HEK293 (cell line): ENCODE measurements around the gene HAUS1.
A peak's percentile ranks its signal among the peaks of the same experiment; 100 is the strongest.
"Not testable (repeated sequence)": the region's sequence is repeated elsewhere in the genome, so short reads cannot be mapped to it uniquely, and the experiment has no call there.

Experiments used
- CTCF ChIA-PET: fragments of 350-600 bp; formaldehyde crosslinking; extraction: SDS; loops from one replicate; lab custom pipeline; 2021; ENCODE audit warnings: antibody characterized with exemption; lab: Yijun Ruan, JAX
- POLR2A ChIA-PET: fragments of 300-600 bp; formaldehyde crosslinking; extraction: SDS; loops from one replicate; lab custom pipeline; 2020; ENCODE audit warnings: antibody characterized with exemption, inconsistent platforms; lab: Yijun Ruan, JAX
- H3K27ac ChIP-seq: fragments of 200-500 bp; sonication (Bioruptor generic); 2 replicates; pipeline ENCODE4 v1.5.1; 2014; ENCODE audit warnings: low read depth, low read length, control low read depth, inconsistent platforms; ENCODE audit errors: extremely low read depth
- H3K36me3 ChIP-seq, 2 experiments: fragments of 200-500 bp in 1 of 2; sonication (Bioruptor generic) in 1 of 2; 1 replicate in 1 of 2; 2 replicates in 1 of 2; pipeline ENCODE4 v1.5.1; 2014 to 2017; ENCODE audit warnings: inconsistent platforms in 2 of 2, low read length in 2 of 2; ENCODE audit not compliant: control insufficient read depth in 2 of 2, insufficient read depth in 1 of 2
- H3K4me1 ChIP-seq: fragments of 200-500 bp; sonication (Bioruptor generic); 2 replicates; pipeline ENCODE4 v1.5.1; 2014; ENCODE audit warnings: mild to moderate bottlenecking, low read length, inconsistent platforms; ENCODE audit not compliant: control insufficient read depth, insufficient read depth
- H3K4me3 ChIP-seq: 2 replicates; pipeline ENCODE4 v1.5.1; 2011; ENCODE audit warnings: low read depth, mild to moderate bottlenecking, control low read depth, low read length, moderate library complexity
- H3K9me3 ChIP-seq: fragments of 200-500 bp; sonication (Bioruptor generic); 2 replicates; pipeline ENCODE4 v1.5.1; 2014; ENCODE audit warnings: low read depth, low read length, inconsistent platforms; ENCODE audit not compliant: control insufficient read depth, insufficient read depth
- EGR2 ChIP-seq: fragments of 450-650 bp; formaldehyde crosslinking; IDR thresholded peaks from 2 replicates; pipeline ENCODE4 v1.5.1; 2016; ENCODE audit warnings: low read depth, missing biosample characterization, missing genetic modification characterization
- GLIS1 ChIP-seq: fragments of 450-650 bp; formaldehyde crosslinking; IDR thresholded peaks from 2 replicates; pipeline ENCODE4 v1.5.1; 2016; ENCODE audit warnings: missing biosample characterization, missing genetic modification characterization
- SALL2 ChIP-seq: fragments of 450-650 bp; formaldehyde crosslinking; IDR thresholded peaks from 2 replicates; pipeline ENCODE4 v1.5.0; 2017; ENCODE audit warnings: missing biosample characterization, mild to moderate bottlenecking, missing genetic modification characterization, borderline replicate concordance
- SETDB1 ChIP-seq: IDR thresholded peaks from one replicate; pipeline ENCODE4 v1.6.1; 2017; ENCODE audit warnings: mild to moderate bottlenecking, low read length, moderate library complexity, mixed read lengths; ENCODE audit not compliant: insufficient read length
- ZFHX2 ChIP-seq: fragments of 450-650 bp; formaldehyde crosslinking; conservative IDR thresholded peaks from 2 replicates; pipeline ENCODE4 v1.5.1; 2016; ENCODE audit warnings: missing biosample characterization, missing genetic modification characterization
- ZIC2 ChIP-seq: fragments of 450-650 bp; formaldehyde crosslinking; IDR thresholded peaks from 2 replicates; pipeline ENCODE4 v1.5.1; 2016; ENCODE audit warnings: missing biosample characterization, missing genetic modification characterization
- ZNF132 ChIP-seq: fragments of 450-650 bp; formaldehyde crosslinking; IDR thresholded peaks from 2 replicates; pipeline ENCODE4 v1.5.1; 2017; ENCODE audit warnings: missing biosample characterization, missing genetic modification characterization, borderline replicate concordance
- ZNF221 ChIP-seq: fragments of 450-650 bp; formaldehyde crosslinking; IDR thresholded peaks from 2 replicates; pipeline ENCODE4 v1.5.1; 2017; ENCODE audit warnings: missing biosample characterization, missing genetic modification characterization, borderline replicate concordance
- ZNF302 ChIP-seq: fragments of 450-650 bp; formaldehyde crosslinking; IDR thresholded peaks from 2 replicates; pipeline ENCODE4 v1.5.1; 2016; ENCODE audit warnings: missing biosample characterization, missing genetic modification characterization, low read depth
- ZNF311 ChIP-seq: fragments of 450-650 bp; formaldehyde crosslinking; IDR thresholded peaks from 2 replicates; pipeline ENCODE4 v1.5.1; 2017; ENCODE audit warnings: missing biosample characterization, missing genetic modification characterization, borderline replicate concordance
- ZNF335 ChIP-seq: fragments of 450-650 bp; formaldehyde crosslinking; conservative IDR thresholded peaks from 2 replicates; pipeline ENCODE4 v1.5.1; 2016; ENCODE audit warnings: missing biosample characterization, missing genetic modification characterization
- ZNF596 ChIP-seq: fragments of 450-650 bp; IDR thresholded peaks from 2 replicates; pipeline ENCODE4 v1.5.0; 2018; ENCODE audit warnings: missing biosample characterization, mild to moderate bottlenecking, missing genetic modification characterization, moderate library complexity
- TF ChIP-seq, protein P1 (sequence below): fragments of 450-650 bp; formaldehyde crosslinking; IDR thresholded peaks from 2 replicates; pipeline ENCODE4 v1.5.1; 2016; ENCODE audit warnings: missing biosample characterization, missing genetic modification characterization, borderline replicate concordance
- TF ChIP-seq, protein P2 (sequence below): fragments of 450-650 bp; formaldehyde crosslinking; IDR thresholded peaks from 2 replicates; pipeline ENCODE4 v1.5.1; 2016; ENCODE audit warnings: missing biosample characterization, missing genetic modification characterization
- TF ChIP-seq, protein P3 (sequence below): fragments of 450-650 bp; formaldehyde crosslinking; IDR thresholded peaks from 2 replicates; pipeline ENCODE4 v1.5.1; 2016; ENCODE audit warnings: missing biosample characterization, missing genetic modification characterization, borderline replicate concordance

HAUS1 gene

DNA sequence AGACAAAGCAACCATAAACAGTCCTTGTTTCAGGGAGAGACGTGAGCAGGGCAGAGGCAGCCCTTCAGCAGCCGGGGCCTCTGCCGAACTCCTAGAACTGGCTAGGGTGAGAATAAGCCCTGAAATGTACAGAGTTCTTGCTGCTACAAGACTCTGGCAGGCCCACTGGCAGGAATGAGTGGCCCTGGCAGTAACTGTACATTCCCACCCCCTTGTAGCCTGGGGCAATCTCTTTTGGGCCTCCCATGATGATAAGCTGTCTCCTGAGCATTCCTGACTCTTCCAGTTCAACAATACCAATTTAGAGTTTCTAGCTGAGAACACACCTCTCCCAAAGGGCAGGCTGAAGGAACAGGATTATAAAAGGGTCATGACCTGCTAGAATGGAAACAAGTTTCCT is 54.3 kb downstream of the HAUS1 start:
- H3K4me1 ChIP-seq: peaks cover under 1% of the 10 kb centered on the region; the same call in 1 of the 2 replicates
- no peak overlapping the region for H3K27ac ChIP-seq
- POLR2A ChIA-PET: no interaction called here
- CTCF ChIA-PET: interaction anchor here (0.6 to 2.7 kb wide), 3 partner anchors 11 to 942 kb away, joined by 3 to 43 read pairs (median 29); a partner anchor contains a TSS
- no peak for TF ChIP-seq ZNF221 (tag by site-specific recombination)
- TF ChIP-seq GLIS1 (tag by site-specific recombination): 0 out of 2 replicates have a peak, but pooled peaks have one; percentile 7
- TF ChIP-seq, all 188 proteins: peak for 1
- Histone ChIP-seq H3K9me3 (no peaks in the 10 kb centered on the region), H3K4me3 (no peak overlapping the region), H3K36me3 (no peaks in the 10 kb centered on the region)

DNA sequence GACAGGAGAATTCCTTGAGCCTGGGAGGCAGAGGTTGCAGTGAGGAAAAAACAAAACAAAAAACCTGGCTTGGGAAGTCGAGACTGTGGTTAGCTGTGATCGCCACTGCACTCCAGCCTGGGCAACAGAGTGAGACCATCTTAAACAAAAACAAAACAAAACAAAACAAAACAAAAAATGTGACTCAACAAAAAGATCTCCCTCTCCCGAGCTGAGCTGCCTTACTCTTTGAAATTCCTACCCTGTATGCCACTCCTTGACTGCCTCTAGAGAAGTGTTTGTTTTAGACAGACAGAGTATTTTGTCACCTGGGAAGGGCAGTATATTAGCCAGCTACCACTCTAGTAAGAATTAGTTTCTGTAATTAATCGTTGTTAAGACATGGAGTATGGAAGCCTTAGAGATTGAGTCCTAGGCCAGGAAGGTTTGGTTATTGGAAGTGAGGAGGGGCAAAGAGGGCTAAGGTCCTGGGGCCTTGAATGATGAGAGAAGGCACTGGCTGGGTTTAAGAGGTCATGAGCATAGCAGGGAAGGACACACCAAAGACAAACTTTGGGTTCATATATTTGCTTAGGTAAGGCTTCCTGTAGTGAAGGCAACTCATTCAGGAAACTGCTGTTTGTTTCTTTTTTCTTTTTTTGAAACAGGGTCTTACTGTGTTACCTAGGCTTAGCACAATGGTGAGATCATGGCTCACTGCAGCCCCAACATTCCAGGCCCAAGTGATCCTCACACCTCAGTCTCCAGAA is 56.0 kb downstream of the HAUS1 start:
- TF ChIP-seq ZIC2 (tag by site-specific recombination): no peak
- no peak for TF ChIP-seq EGR2 (tag by site-specific recombination)
- no peak for TF ChIP-seq ZNF311 (tag by site-specific recombination)
- no peak for TF ChIP-seq SETDB1
- TF ChIP-seq, protein P1, sequence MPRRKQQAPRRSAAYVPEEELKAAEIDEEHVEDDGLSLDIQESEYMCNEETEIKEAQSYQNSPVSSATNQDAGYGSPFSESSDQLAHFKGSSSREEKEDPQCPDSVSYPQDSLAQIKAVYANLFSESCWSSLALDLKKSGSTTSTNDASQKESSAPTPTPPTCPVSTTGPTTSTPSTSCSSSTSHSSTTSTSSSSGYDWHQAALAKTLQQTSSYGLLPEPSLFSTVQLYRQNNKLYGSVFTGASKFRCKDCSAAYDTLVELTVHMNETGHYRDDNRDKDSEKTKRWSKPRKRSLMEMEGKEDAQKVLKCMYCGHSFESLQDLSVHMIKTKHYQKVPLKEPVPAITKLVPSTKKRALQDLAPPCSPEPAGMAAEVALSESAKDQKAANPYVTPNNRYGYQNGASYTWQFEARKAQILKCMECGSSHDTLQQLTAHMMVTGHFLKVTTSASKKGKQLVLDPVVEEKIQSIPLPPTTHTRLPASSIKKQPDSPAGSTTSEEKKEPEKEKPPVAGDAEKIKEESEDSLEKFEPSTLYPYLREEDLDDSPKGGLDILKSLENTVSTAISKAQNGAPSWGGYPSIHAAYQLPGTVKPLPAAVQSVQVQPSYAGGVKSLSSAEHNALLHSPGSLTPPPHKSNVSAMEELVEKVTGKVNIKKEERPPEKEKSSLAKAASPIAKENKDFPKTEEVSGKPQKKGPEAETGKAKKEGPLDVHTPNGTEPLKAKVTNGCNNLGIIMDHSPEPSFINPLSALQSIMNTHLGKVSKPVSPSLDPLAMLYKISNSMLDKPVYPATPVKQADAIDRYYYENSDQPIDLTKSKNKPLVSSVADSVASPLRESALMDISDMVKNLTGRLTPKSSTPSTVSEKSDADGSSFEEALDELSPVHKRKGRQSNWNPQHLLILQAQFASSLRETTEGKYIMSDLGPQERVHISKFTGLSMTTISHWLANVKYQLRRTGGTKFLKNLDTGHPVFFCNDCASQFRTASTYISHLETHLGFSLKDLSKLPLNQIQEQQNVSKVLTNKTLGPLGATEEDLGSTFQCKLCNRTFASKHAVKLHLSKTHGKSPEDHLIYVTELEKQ (tag by site-specific recombination): no peak
- TF ChIP-seq, protein P2, sequence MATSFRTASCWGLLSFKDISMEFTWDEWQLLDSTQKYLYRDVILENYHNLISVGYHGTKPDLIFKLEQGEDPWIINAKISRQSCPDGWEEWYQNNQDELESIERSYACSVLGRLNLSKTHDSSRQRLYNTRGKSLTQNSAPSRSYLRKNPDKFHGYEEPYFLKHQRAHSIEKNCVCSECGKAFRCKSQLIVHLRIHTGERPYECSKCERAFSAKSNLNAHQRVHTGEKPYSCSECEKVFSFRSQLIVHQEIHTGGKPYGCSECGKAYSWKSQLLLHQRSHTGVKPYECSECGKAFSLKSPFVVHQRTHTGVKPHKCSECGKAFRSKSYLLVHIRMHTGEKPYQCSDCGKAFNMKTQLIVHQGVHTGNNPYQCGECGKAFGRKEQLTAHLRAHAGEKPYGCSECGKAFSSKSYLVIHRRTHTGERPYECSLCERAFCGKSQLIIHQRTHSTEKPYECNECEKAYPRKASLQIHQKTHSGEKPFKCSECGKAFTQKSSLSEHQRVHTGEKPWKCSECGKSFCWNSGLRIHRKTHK: no peak
- TF ChIP-seq, protein P3, sequence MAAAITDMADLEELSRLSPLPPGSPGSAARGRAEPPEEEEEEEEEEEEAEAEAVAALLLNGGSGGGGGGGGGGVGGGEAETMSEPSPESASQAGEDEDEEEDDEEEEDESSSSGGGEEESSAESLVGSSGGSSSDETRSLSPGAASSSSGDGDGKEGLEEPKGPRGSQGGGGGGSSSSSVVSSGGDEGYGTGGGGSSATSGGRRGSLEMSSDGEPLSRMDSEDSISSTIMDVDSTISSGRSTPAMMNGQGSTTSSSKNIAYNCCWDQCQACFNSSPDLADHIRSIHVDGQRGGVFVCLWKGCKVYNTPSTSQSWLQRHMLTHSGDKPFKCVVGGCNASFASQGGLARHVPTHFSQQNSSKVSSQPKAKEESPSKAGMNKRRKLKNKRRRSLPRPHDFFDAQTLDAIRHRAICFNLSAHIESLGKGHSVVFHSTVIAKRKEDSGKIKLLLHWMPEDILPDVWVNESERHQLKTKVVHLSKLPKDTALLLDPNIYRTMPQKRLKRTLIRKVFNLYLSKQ (tag by site-specific recombination): no peak
- no peak for TF ChIP-seq ZNF302 (tag by site-specific recombination)
- no peak for TF ChIP-seq ZFHX2 (tag by site-specific recombination)
- no peak for TF ChIP-seq SALL2 (tag by site-specific recombination)
- no peak for TF ChIP-seq ZNF335 (tag by site-specific recombination)
- no peak for TF ChIP-seq ZNF596 (tag by site-specific recombination)
- no peak for TF ChIP-seq ZNF132 (tag by site-specific recombination)
- no peaks in the 10 kb centered on the region for H3K4me1 ChIP-seq
- H3K36me3 ChIP-seq: no peaks in the 10 kb centered on the region
- no peaks in the 10 kb centered on the region for H3K9me3 ChIP-seq
- POLR2A ChIA-PET: no interaction called here
- CTCF ChIA-PET: interaction anchor here (1.2 to 2.7 kb wide), 2 partner anchors 13 to 42 kb away, joined by 4 to 43 read pairs; a partner anchor contains a TSS
- H3K4me3 ChIP-seq: no peak overlapping the region
- no peak overlapping the region for H3K27ac ChIP-seq

DNA sequence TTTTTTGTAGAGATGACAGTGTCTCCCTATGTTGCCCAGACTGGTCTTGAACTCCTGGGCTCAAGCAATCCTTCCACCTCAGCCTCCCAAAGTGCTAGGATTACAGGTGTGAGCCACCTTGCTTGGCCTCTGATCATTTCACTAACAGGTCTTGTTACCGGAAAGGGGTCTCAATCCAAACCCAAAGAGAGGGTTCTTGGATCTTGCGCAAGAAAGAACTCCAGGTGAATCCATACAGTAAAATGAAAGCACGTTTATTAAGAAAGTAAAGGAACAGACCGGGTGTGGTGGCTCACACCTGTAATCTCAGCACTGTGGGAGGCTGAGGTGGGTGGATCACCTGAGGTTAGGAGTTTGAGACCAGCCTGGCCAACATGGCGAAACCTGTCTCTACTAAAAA is 56.7 kb downstream of the HAUS1 start:
- H3K36me3 ChIP-seq, H3K9me3 ChIP-seq, H3K4me3 ChIP-seq, H3K27ac ChIP-seq, H3K4me1 ChIP-seq, POLR2A ChIA-PET: not testable (repeated sequence)
- CTCF ChIA-PET: interaction anchor here (0.7 to 4.9 kb wide), 3 partner anchors 12 to 71 kb away, joined by 6 to 43 read pairs (median 42); a partner anchor contains a TSS
